GM18907 (cell line): ENCODE data around the gene AKR1B15.
"Not testable (repeated sequence)": the region's sequence is repeated elsewhere in the genome, so short reads cannot be mapped to it uniquely, and the experiment has no call there.

ENCODE experiments used
- ATAC-seq: cut with Tn5 transposase; IDR thresholded peaks from one replicate; pipeline ENCODE4 v1.9.1; 2021; ENCODE audit warnings: mild to moderate bottlenecking, moderate library complexity; ENCODE audit not compliant: unreplicated experiment

AKR1B15 gene

DNA sequence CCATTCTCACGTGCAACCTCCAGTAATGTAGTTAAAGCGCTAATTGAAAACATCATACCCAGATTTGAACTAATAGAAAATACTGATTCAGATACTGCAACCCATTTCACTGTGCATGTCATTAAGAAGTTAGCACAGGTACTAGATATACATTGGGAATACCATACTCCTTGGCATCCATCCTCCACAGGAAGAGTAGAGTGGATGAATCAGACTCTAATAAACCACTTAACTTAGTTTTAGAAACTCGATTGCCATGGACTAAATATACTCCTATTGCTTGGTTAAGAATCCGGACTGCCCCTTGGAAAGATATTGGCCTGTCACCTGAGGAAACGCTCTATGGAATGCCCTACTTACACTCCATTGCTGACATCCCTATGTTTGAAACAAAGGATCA is 9.5 kb downstream of the AKR1B15 start:
- ATAC-seq: no peak

DNA sequence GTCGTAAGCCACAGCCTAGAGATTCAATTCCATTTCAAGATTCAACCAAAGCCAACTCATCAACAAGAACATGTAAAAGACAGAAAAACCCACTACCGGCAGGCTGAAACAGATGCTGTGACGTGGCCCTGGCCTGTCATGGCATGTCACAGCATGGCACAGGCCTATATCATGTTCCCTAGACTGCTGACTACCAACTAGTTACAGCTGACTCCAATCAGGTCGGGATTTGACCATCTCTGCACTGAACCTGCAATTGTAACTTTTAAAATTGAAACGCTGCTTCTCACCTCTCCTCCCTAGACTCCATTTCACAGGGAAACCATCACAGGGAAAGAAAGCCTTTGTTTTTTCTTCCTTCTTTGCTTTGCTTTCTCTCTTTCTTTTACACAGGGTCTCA is 12.7 kb downstream of the AKR1B15 start:
- not testable (repeated sequence) for ATAC-seq

DNA sequence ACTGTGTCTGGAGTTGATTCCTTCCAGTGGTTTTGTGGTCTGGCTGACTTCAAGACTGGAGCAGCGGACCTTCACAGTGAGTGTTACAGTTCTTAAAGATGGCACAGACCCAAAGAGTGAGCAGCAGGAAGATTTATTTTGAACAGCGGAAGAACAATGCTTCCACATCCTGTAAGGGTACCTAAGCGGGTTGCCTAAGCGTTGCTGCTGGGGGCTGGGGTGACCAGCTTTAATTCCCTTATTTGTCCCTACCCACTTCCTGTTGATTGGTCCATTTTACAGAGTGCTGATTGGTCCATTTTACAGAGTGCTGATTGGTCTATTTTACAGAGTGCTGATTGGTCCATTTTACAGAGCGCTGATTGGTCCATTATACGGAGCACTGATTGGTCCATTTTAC is 13.2 kb downstream of the AKR1B15 start:
- no peak for ATAC-seq

DNA sequence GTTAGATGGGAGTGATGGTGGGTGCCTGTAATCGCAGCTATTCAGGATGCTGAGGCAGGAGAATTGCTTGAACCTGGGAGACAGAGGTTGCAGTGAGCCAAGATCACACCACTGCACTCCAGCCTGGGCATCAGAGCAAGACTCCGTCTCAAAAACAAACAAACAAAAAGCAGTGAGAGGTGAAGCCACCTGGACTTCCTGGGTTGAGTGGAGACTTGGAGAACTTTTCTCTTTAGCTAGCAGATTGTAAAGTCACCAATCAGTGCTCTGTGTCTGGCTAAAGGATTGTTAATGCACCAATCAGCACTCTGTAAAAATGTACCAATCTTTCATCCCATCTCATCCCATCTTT is 14.5 kb downstream of the AKR1B15 start:
- ATAC-seq: not testable (repeated sequence)

DNA sequence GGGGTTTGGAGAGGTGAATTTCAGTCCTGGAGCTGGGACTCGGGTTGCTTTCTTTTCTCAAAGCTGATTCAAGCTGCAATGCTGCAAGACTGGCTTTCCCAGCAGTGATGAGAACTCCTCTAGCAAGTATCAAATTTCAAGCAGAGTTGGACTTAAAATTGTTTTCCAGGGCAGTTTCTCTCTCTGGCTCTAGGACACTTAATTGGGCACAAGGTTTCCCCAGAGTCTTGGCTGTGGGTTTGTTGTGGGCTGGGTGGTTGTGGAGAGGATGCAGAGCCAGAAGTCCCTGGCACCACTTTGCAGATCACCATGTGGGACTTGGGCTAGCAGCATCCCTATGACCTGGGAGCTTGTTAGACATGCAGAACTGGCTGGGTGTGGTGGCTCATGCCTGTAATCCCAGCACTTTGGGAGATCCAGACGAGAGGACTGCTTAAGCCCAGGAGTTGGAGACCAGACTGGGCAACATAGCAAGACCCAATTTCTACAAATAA is 16.8 kb downstream of the AKR1B15 start:
- ATAC-seq: no peak

DNA sequence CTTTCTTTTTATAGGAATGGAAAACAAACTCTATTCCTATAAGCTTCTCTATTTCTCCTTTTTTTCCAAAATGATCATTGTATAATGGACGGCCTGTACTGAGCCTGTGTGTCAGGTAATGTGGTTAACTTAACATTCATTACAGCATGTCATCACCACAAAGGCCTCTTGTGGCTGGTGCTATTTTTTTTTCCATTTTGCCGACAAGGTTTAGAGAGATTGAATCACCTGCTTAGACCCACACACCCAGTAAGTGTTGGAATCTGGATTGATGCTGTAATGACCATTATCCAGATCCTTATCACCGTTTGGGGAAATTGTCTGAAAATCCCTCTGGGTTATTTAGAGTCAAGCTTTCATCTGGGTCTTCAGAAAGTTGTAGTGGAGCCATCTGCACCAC is 18.5 kb downstream of the AKR1B15 start:
- no peak for ATAC-seq

DNA sequence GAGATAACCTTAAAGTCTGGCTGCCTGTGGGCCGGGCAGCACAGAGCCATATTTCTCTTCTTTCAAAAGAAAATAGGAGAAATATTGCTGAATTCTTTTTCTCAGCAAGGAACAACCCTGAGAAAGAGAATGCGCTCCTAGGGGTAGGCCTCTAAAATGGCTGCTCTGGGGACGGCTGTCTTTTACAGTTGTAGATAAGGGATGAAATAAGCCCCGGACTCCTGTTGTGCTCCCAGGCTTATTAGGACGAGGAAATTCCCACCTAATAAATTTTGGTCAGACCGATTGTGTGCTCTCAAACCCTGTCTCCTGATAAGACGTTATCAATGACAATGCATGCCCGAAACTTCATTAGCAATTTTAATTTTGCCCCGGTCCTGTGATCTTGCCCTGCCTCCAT is 21.1 kb downstream of the AKR1B15 start:
- ATAC-seq: not testable (repeated sequence)

DNA sequence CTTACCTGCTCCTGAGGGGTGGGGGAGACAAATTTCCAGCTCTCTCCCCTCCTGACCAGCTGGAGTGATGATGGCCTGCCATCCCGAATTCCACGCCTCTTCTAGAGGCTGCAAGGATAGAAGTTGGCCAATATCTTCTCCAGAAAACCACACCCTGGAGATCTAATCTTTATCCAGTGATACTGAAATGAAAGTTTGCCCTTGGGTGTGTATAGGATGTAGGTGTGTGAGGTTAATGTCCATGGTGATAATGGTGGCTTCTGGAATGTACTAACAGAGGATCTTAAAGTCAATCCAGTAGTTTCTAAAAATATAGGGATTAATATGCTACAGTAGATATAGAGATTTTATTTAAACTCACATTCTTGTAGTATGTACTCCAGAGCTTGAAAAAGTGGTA is 22.2 kb downstream of the AKR1B15 start:
- no peak for ATAC-seq

DNA sequence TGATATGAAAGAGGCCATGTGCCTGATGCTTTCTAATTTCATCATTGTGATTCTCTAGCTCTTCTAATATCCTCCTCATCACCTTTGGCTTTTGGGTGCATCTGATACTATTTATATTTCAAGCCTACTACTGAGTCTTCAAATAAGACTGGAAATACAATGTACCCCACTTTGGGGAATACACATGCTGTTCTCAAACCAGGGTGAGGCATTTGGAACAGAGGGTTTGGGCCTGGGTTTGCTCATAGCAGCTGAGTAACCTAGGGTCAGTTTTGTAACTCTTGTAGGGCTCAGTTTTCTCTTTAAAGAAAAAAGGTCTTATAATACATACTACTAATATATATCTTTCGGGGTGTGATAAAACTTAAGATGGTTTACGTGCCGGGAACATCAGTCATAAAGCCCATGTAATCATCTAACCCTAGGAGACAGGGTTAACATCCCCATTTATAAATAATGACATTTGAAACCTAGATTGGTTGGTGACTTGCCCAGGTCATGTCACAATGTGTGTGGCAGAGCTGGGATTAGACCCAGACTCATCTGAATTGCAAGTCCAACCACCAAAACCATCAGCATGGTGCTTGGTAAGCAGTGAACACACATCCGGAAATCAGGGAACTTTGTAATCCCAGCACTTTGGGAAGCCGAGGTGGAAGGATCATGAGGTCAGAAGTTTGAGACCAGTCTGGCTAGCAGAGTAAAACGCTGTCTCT is 23.0 kb downstream of the AKR1B15 start:
- no peak for ATAC-seq

DNA sequence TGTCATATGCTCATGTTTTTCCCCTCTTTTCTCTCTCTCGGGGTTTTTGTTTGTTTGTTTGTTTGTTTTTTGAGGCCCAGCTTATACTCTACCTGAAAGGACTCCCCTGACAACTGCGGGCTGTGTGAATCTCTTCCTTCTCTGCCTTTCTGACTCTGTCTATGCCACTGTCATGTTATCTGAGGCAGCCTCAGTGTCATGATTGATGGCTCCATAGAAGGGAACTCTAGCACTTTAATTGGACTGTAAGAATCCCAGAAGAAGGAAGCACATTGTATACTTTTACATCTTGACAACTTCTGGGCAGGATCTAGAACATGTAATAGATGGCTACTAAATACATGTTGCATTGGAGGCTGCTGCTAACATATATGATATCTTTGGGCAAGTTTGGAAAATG is 25.4 kb downstream of the AKR1B15 start:
- no peak for ATAC-seq

DNA sequence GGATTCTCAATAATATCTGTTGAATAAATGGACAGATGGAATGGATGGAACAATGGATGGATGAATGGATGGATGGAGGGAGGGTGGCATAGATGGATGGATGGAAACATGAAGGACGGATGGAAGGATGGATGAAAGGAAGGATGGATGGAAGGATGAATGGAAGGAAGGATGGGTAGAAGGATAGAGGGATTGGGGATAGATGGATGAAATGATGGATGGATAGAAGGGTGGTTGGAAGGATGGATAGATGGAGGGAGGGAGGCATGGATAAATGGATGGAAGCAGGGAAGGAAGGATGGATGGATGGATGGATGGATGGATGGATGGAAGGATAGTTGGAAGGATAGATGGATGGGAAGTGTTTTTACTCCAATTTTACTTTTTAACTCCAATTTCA is 35.4 kb downstream of the AKR1B15 start:
- ATAC-seq: no peak

DNA sequence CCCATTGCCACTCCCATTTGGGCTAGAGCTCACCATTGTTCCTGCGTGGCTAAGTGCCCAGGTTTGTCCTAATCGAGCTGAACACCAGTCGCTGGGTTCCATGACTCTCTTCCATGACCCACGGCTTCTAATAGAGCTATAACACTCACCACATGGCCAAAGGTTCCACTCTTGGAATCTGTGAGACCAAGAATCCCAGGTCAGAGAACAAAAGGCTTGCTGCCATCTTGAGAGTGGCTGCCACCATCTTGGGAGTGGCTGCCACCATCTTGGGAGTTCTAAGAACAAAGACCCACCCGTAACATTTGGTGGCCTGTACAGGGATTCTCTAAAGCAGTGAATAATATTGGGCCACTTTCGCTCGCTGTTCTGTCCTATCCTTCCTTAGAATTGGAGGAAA is 37.0 kb downstream of the AKR1B15 start:
- no peak for ATAC-seq

DNA sequence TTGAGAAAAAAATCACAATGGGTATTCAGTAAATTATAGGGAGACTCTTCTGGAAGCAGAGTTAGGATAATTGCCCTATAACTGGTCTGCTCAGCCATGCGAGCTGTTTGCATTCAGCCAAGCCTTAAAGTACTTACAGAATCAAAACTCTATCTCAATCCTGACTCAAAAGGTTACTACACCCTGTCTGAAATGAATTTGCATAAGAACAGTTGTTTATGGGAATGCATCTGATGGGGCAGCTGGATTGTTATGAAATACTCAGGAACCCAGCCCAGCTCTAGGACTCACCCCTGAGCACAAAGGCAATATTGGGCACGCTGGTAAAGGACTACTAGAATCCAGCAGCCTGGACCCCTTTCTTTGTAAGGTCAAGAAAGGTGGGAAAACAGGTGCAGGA is 38.8 kb downstream of the AKR1B15 start:
- ATAC-seq: no peak

DNA sequence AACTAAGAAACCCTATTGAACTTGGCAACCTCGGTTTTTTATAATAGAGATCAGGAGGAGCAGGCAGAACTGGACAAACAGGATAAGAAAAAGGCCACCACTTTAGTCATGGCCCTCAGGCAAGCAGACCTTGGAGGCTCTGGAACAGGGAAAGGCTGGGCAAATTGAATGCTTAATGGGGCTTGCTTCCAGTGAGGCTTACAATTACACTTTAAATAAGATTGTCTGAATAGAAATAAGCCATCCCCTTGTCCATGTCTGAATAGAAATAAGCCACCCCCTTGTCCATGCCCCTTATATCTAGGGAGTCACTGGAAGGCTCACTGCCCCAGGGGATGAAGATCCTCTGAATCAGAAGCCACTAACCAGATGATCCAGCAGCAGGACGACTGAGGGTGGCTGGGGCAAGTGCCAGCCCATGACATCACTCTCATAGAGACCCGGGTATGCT is 40.6 kb downstream of the AKR1B15 start:
- no peak for ATAC-seq

DNA sequence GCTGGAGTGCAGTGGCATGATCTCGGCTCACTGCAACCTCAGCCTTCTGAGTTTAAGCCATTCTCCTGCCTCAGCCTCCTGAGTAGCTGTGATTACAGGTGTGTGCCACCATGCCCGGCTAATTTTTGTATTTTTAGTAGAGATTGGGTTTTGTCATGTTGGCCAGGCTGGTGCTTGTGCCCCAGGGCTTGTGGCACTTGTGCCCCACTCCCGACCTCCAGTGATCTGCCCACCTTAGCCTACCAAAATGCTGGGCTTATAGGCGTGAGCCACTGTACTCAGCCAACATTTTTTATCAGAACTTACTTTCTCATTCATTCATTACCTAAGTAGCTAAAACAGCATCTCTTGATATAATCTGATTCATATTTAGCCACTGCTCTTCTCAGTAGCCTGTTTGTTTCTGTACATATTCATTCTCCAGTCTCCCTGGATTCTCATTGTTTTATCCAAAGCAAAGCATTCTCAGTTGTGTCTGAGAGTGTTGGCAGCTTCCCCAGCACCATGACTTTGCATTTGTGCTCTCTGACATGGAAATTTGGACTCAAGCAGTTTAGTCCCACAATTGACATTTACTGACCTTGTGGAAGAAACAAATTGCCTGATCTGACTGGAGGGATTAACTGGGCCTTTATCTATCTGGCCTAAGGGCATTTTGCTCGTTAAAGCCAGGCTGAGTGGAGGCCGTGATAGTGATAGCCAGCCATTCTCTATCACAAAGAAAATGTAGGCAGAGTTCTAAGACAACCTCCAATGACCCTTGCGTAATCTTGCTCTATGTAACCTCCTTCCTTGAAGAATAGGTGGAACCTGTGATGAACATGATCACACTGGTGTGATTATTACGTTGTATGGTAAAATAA is 44.9 kb downstream of the AKR1B15 start:
- ATAC-seq: no peak

DNA sequence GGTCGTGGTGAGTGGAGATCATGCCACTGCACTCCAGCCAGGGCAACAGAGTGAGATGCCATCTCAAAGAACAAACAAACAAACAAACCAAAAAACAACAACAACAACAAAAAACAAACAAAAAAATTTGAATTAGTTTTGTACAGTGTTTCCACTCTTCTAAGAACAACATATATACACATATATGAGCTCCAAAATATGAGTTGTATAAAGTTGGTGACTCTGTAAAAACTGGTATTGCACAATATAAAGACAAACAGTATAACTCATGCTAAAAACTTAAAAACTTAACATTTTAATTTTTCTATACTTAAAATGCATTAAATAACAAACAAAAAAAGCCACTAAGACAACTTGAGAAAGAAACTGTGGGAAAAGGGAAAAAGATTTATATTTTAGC is 46.0 kb downstream of the AKR1B15 start:
- ATAC-seq: no peak

DNA sequence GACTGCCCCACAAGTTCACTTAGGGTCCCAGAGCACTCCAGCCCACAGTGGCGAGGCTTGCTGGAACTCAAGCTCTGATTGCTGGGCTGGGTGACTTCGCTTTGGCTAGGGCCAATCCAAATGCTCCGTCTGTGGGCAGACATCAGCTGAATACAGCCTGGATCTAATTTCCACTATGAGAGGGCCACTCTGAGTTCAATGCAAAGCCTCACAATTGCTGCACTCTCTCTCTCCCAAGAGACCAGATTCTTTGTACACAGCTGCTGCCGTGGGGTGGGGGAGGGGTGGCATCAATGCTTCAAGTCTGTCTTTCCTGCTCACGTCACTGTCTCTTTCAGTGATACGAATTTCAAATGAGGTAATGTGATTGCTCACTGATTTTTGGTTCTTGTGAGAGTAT is 50.5 kb downstream of the AKR1B15 start:
- ATAC-seq: no peak

DNA sequence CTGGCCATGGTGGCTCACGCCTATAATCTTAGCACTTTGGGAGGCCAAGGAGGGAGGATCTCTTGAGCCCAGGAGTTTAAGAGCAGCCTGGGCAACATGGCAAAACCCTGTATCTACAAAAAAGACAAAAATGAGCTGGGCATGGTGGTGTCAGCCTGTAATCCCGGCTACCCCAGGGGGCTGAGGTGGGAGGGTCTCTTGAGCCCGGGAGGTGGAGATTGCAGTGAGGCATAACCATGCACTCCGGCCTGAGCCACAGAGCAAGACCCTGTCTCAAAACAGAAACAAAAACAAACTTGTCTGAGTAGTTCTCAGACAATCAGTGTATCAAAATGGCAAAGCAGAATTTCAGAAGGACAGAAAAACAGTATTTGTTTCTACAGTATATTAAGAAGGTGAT is 52.5 kb downstream of the AKR1B15 start:
- ATAC-seq: no peak

DNA sequence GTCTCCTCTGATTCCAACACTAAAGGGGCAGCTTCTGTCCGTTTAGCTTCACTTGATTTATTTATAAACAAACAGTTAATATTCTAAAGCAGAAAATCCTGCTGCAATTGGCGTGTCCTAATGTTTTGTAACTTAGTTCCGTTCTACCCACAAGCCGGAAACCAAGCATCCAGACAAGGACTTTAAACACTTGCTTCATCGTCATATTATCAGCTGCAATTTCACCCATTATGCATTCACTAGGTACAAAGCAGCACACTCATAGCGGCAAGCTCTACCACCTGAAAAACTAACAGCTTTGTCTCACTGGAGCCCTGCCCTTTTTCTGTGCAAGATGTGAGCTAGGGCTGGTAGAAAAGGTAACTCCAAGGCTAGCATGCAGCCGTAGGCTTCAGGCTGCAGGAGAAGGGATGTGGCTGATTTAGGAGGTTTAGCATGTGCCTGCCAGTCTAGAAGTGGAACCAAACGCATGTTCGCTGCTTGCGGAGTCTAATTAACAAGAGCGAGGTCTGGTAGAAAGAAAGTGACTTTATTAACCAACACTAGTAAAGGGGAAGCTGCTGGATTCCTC is 54.1 kb downstream of the AKR1B15 start:
- no peak for ATAC-seq

DNA sequence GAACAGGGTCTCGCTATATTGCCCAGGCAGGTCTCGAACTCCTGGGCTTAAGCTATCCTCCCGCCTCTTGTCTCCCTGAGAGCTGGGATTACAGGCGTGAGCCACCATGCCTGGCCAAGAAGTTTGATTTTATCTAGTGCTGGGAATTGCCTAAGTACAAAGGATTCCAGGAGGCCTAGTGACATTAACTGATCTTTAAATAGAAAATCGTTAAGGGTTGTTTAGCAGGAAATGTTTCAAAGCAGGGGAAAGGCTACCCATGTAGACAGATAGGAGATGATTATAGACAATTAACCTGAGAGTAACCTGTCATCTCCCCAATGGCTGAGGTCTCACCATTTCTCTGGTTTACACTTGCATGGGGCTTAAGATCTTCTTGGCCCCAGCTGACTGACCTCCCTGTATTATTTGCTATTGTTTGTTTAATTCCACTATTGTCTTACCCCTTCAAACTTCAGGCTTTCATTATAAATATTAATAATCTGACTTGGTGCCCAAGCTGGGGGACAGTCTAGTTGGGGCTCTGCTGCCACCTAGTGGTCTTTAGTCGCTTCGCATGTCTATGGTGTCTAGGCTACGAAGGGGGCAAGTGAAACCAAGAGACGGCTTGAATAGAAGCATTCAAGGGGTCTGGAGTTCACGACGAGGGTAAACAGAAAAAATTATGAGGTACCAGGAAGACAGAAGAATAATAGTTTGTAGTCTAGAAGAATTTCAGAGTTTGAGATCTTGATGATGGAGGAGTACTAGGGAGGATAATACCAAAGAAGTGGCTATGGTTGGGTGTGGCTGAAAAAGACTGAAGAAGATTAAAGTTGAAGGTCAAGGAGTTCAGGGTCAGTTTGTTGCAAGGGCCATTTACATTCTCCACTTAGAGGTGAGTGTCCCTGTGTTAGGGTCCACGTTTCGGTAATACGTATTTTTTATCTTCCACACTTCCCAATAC is 57.3 kb downstream of the AKR1B15 start:
- peak; percentile 83 for ATAC-seq
